Endothelial cell (in vitro differentiated cells): Measurements from ENCODE around the gene KDM4C. TPM values are rescaled to one million over a fixed set of nuclear protein-coding genes. Genes with fewer than 3 reads are reported as not detected.
A peak's percentile ranks its signal among the peaks of the same experiment; 100 is the strongest.

Experiments used
- DNase-seq: peaks from one replicate; pipeline ENCODE4 v3.0.0; 2021; ENCODE audit warnings: low spot score
- H3K27ac Mint-ChIP-seq: one replicate; pipeline ENCODE4 v1.8.0; 2021; ENCODE audit warnings: mixed read lengths, inconsistent platforms; ENCODE audit not compliant: unreplicated experiment
- H3K27me3 Mint-ChIP-seq: one replicate; pipeline ENCODE4 v1.8.0; 2021; ENCODE audit warnings: mild to moderate bottlenecking, moderate library complexity, mixed read lengths, inconsistent platforms; ENCODE audit not compliant: unreplicated experiment
- H3K36me3 Mint-ChIP-seq: one replicate; pipeline ENCODE4 v1.8.0; 2021; ENCODE audit warnings: mild to moderate bottlenecking, low read depth, mixed read lengths, inconsistent platforms; ENCODE audit not compliant: unreplicated experiment
- H3K4me1 Mint-ChIP-seq: one replicate; pipeline ENCODE4 v1.8.0; 2021; ENCODE audit warnings: mild to moderate bottlenecking, mixed read lengths, inconsistent platforms; ENCODE audit not compliant: unreplicated experiment
- H3K4me3 Mint-ChIP-seq: one replicate; pipeline ENCODE4 v1.8.0; 2021; ENCODE audit warnings: mild to moderate bottlenecking, mixed read lengths, inconsistent platforms; ENCODE audit not compliant: unreplicated experiment
- H3K9me3 Mint-ChIP-seq: one replicate; pipeline ENCODE4 v1.8.0; 2021; ENCODE audit warnings: mixed read lengths, inconsistent platforms; ENCODE audit not compliant: unreplicated experiment
- CTCF ChIP-seq: fragments of 200-600 bp; sonication (generic); IDR thresholded peaks from one replicate; pipeline ENCODE4 v1.5.0; 2021; ENCODE audit warnings: antibody characterized with exemption; ENCODE audit not compliant: unreplicated experiment
- total RNA-seq: library from RNA; stranded (reverse); fragmentation: NEBNext Ultra II Directional; extraction: Animal tissue kit (Norgen Biotek cat#: 25700); gene quantifications from one replicate; pipeline ENCODE4 v1.2.1, GENCODE V29; 2021; ENCODE audit not compliant: unreplicated experiment

Gene KDM4C
- total RNA-seq, 1 donor from 2014 or later, result 21.0 TPM

- no peaks in the 10 kb centered on the region for H3K36me3 Mint-ChIP-seq
- H3K4me3 Mint-ChIP-seq, result no peak overlapping the region
- no peak for DNase-seq
- H3K27ac Mint-ChIP-seq, result peak overlapping the region; percentile 21
- no peaks in the 10 kb centered on the region for H3K9me3 Mint-ChIP-seq
- no peak for TF ChIP-seq CTCF
- H3K27me3 Mint-ChIP-seq, result peaks cover 5% of the 10 kb centered on the region
- H3K4me1 Mint-ChIP-seq, result peaks cover 30% of the 10 kb centered on the region
Observed at GRCh38 chr9:6927838-6928237, 170.1 kb downstream of the KDM4C start.

- Mint-ChIP-seq H3K4me1 (peaks cover 30% of the 10 kb centered on the region), H3K9me3 (no peaks in the 10 kb centered on the region), H3K4me3 (no peak overlapping the region), H3K36me3 (no peaks in the 10 kb centered on the region), H3K27me3 (peaks cover 5% of the 10 kb centered on the region), H3K27ac (no peak overlapping the region)
- no peak for DNase-seq
- no peak for TF ChIP-seq CTCF
Observed at GRCh38 chr9:6928863-6929262, 171.1 kb downstream of the KDM4C start.

GRCh38 chr9:6929441-6930215 is 171.9 kb downstream of the KDM4C start:
- no peak overlapping the region for H3K4me3 Mint-ChIP-seq
- no peak overlapping the region for H3K27ac Mint-ChIP-seq
- no peaks in the 10 kb centered on the region for H3K36me3 Mint-ChIP-seq
- H3K4me1 Mint-ChIP-seq, result peaks cover 24% of the 10 kb centered on the region
- no peak for TF ChIP-seq CTCF
- H3K27me3 Mint-ChIP-seq, result peaks cover 5% of the 10 kb centered on the region
- no peak for DNase-seq
- H3K9me3 Mint-ChIP-seq, result no peaks in the 10 kb centered on the region

DNA sequence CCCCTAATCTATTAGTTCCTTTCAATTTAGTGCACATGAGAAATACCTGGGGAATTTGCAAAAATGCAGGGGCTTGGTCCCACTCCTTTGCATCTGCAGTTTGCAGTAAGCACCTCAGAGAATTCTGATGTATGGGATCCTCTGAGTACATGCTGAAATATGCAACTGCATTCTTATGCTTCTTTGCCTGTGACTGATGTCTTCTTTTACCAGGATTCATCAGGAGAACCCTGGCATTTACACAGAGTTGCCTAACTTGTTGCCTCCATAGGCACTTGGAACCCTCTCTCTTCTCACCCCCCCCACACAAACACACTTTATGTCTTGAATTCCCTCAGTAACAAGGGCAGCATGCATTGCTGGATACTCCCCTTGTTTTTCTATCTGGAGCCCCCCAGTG is 173.1 kb downstream of the KDM4C start:
- no peaks in the 10 kb centered on the region for H3K9me3 Mint-ChIP-seq
- H3K27me3 Mint-ChIP-seq, result peaks cover 5% of the 10 kb centered on the region
- no peak overlapping the region for H3K4me3 Mint-ChIP-seq
- peaks cover 22% of the 10 kb centered on the region for H3K4me1 Mint-ChIP-seq
- H3K36me3 Mint-ChIP-seq, result no peaks in the 10 kb centered on the region
- TF ChIP-seq CTCF, result no peak
- H3K27ac Mint-ChIP-seq, result no peak overlapping the region
- no peak for DNase-seq

- no peak overlapping the region for H3K4me3 Mint-ChIP-seq
- H3K36me3 Mint-ChIP-seq, result no peaks in the 10 kb centered on the region
- H3K27ac Mint-ChIP-seq, result no peak overlapping the region
- peaks cover 5% of the 10 kb centered on the region for H3K27me3 Mint-ChIP-seq
- no peak for TF ChIP-seq CTCF
- no peaks in the 10 kb centered on the region for H3K9me3 Mint-ChIP-seq
- no peak for DNase-seq
- H3K4me1 Mint-ChIP-seq, result peaks cover 18% of the 10 kb centered on the region
Observed at GRCh38 chr9:6931913-6932312, 174.1 kb downstream of the KDM4C start.
